Brain microvascular endothelial cell (primary cell): Measurements from ENCODE around the gene SLC35F1.
"Not testable (repeated sequence)": the region's sequence is repeated elsewhere in the genome, so short reads cannot be mapped to it uniquely, and the experiment has no call there.

Experiments used
- DNase-seq: peaks from one replicate; pipeline ENCODE4 v3.0.0-alpha.2; 2020
- H3K27ac ChIP-seq: fragments of 250-450 bp; sonication (Bioruptor Pico); 2 replicates; pipeline ENCODE4 v1.5.1; 2020; ENCODE audit warnings: mild to moderate bottlenecking, moderate library complexity
- H3K27me3 ChIP-seq: fragments of 250-450 bp; sonication (Bioruptor Pico); replicated peaks from 2 replicates; pipeline ENCODE4 v1.5.1; 2020; ENCODE audit warnings: mild to moderate bottlenecking
- H3K36me3 ChIP-seq: fragments of 250-450 bp; sonication (Bioruptor Pico); replicated peaks from 2 replicates; pipeline ENCODE4 v1.5.1; 2020; ENCODE audit warnings: mild to moderate bottlenecking
- H3K4me3 ChIP-seq: 2 replicates; pipeline ENCODE4 v1.5.1; 2011; ENCODE audit warnings: low read depth, mild to moderate bottlenecking, control low read depth, low read length, moderate library complexity
- in situ Hi-C: cut with HindIII; loops from 2 replicates; pipeline ENCODE4 v1.10.0; 2017; ENCODE audit warnings: low sequenced_read_pairs, low pct_ligation_motif_present
- TF ChIP-seq, protein P1 (sequence below): IDR thresholded peaks from 2 replicates; pipeline ENCODE4 v1.5.1; 2011; ENCODE audit warnings: low read depth, mild to moderate bottlenecking, moderate library complexity, low read length, control low read depth, inconsistent platforms; ENCODE audit errors: missing control alignments

The SLC35F1 gene

GRCh38 chr6:118016532-118016931 is 109.5 kb downstream of the SLC35F1 start:
- no peak overlapping the region for H3K27ac ChIP-seq
- TF ChIP-seq, protein P1, sequence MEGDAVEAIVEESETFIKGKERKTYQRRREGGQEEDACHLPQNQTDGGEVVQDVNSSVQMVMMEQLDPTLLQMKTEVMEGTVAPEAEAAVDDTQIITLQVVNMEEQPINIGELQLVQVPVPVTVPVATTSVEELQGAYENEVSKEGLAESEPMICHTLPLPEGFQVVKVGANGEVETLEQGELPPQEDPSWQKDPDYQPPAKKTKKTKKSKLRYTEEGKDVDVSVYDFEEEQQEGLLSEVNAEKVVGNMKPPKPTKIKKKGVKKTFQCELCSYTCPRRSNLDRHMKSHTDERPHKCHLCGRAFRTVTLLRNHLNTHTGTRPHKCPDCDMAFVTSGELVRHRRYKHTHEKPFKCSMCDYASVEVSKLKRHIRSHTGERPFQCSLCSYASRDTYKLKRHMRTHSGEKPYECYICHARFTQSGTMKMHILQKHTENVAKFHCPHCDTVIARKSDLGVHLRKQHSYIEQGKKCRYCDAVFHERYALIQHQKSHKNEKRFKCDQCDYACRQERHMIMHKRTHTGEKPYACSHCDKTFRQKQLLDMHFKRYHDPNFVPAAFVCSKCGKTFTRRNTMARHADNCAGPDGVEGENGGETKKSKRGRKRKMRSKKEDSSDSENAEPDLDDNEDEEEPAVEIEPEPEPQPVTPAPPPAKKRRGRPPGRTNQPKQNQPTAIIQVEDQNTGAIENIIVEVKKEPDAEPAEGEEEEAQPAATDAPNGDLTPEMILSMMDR: no peak
- H3K36me3 ChIP-seq: no peaks in the 10 kb centered on the region
- DNase-seq: no peak
- in situ Hi-C loops: no loop called here
- no peak overlapping the region for H3K4me3 ChIP-seq
- H3K27me3 ChIP-seq: no peaks in the 10 kb centered on the region

DNA sequence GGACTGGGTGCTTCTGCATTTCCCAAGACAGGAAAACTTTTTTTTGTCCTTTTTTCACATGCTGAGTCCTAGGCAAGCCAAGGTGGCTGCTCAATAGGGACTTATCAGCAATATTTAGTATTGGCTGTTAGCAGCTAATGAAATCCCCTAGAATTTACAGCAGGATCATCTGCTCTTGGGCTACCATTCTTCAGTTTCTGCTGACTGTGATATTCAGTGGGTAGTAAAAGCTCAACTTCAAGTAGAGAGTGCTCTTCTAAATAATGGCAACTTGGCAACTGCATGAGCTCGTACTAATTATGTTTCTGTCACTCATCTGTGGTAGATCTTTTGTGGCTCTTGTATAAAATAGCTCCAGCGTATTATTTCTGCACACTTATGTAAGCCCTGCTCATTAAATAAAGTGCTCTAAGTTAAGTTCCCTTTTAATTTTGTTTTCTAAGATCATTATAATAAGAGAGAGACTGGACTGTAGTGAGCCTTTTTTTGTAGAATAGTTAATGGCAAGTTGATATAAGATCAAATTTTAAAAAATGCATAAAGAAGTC is 110.3 kb downstream of the SLC35F1 start:
- Histone ChIP-seq H3K27me3 (no peaks in the 10 kb centered on the region), H3K4me3 (no peak overlapping the region), H3K27ac (no peak overlapping the region), H3K36me3 (no peaks in the 10 kb centered on the region)
- DNase-seq: no peak
- in situ Hi-C loops: no loop called here
- TF ChIP-seq, protein P1: no peak

GRCh38 chr6:118023771-118024170 is 116.7 kb downstream of the SLC35F1 start:
- H3K27me3 ChIP-seq: no peaks in the 10 kb centered on the region
- in situ Hi-C loops: no loop called here
- H3K27ac ChIP-seq: no peak overlapping the region
- no peak overlapping the region for H3K4me3 ChIP-seq
- H3K36me3 ChIP-seq: no peaks in the 10 kb centered on the region
- TF ChIP-seq, protein P1: no peak
- no peak for DNase-seq

DNA sequence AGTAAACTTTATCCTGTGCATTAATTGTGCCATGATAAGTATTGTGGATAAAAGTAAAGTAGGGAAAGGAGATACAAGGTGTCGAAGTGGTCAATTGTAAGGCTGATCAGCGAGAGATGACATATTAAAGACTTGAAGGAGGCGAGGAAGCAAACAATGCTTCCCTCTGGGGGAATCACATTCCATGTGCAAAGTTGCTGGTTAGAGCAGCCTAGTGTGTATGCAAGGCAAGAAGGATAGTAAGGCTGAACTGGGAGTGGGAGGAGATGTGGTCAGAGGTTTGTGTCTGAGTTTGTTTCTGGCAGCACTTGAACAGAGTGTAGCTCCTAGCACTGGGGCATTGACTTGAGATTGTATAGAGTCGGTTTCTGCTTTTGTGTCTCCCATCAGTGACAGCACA is 122.9 kb downstream of the SLC35F1 start:
- in situ Hi-C loops: no loop called here
- TF ChIP-seq, protein P1: no peak
- H3K36me3 ChIP-seq: no peaks in the 10 kb centered on the region
- no peaks in the 10 kb centered on the region for H3K27me3 ChIP-seq
- no peak for DNase-seq
- no peak overlapping the region for H3K27ac ChIP-seq
- no peak overlapping the region for H3K4me3 ChIP-seq

DNA sequence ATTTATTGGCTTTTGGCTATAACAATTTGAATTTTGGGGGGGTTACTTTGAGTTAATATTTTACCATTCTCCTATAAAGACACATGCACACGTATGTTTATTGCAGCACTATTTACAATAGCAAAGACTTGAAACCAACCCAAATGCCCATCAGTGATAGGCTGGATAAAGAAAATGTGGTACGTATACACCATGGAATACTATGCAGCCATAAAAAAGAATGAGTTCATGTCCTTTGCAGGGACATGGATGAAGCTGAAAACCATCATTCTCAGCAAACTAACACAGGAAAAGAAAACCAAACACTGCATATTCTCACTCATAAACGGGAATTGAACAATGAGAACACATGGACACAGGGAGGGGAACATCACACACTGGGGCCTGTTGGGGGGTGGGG is 130.4 kb downstream of the SLC35F1 start:
- H3K4me3 ChIP-seq, DNase-seq, H3K27me3 ChIP-seq, in situ Hi-C loops, H3K36me3 ChIP-seq, H3K27ac ChIP-seq: not testable (repeated sequence)

GRCh38 chr6:118042855-118043254 is 135.8 kb downstream of the SLC35F1 start:
- in situ Hi-C loops: no loop called here
- Histone ChIP-seq H3K27me3 (no peaks in the 10 kb centered on the region), H3K4me3 (no peak overlapping the region), H3K36me3 (no peaks in the 10 kb centered on the region), H3K27ac (no peak overlapping the region)
- no peak for DNase-seq
- TF ChIP-seq, protein P1: no peak
